K562 (cell line): ENCODE measurements around the gene ABHD5. TPM values are rescaled to one million over a fixed set of nuclear protein-coding genes. Genes with fewer than 3 reads are reported as not detected.
A peak's percentile ranks its signal among the peaks of the same experiment; 100 is the strongest.

Experiments used
- ATF7 ChIP-seq: fragments of 450-650 bp; IDR thresholded peaks from 2 replicates; pipeline ENCODE4 v1.7.1; 2014; ENCODE audit warnings: mild to moderate bottlenecking, moderate library complexity
- CBFB ChIP-seq: sonication (generic); formaldehyde crosslinking; IDR thresholded peaks from 2 replicates; pipeline ENCODE4 v1.4.0; 2020; ENCODE audit warnings: mild to moderate bottlenecking, missing genetic modification reagents
- CHAMP1 ChIP-seq: fragments of 450-650 bp; IDR thresholded peaks from 2 replicates; pipeline ENCODE4 v1.6.1; 2016; ENCODE audit warnings: mild to moderate bottlenecking
- FOXO4 ChIP-seq: fragments of 450-650 bp; formaldehyde crosslinking; IDR thresholded peaks from 2 replicates; pipeline ENCODE4 v1.4.0; 2020; ENCODE audit warnings: mild to moderate bottlenecking, moderate library complexity
- HOMEZ ChIP-seq: fragments of 250-450 bp; sonication (Bioruptor Pico); IDR thresholded peaks from 2 replicates; pipeline ENCODE4 v1.4.0; 2020; ENCODE audit warnings: mild to moderate bottlenecking, moderate library complexity
- ID3 ChIP-seq, 2 experiments: fragments of 250-450 bp in 1 of 2; fragments of 450-650 bp in 1 of 2; sonication (Bioruptor Pico) in 1 of 2; IDR thresholded peaks; 2 replicates each; pipeline versions ENCODE4 v1.6.1 to v1.8.0; 2016 to 2021; ENCODE audit warnings: mild to moderate bottlenecking in 2 of 2, moderate library complexity in 2 of 2, missing compliant biosample characterization in 1 of 2, missing genetic modification characterization in 1 of 2
- KLF6 ChIP-seq: fragments of 250-450 bp; sonication (Bioruptor Pico); IDR thresholded peaks from 2 replicates; pipeline ENCODE4 v1.4.0; 2020; ENCODE audit warnings: mild to moderate bottlenecking, moderate library complexity, borderline replicate concordance
- LCOR ChIP-seq: sonication (generic); formaldehyde crosslinking; IDR thresholded peaks from 2 replicates; pipeline ENCODE4 v1.8.0; 2022; ENCODE audit warnings: mild to moderate bottlenecking, missing genetic modification reagents
- NCOA1 ChIP-seq: fragments of 450-650 bp; IDR thresholded peaks from 2 replicates; pipeline ENCODE4 v1.6.1; 2016; ENCODE audit warnings: low read depth
- RBM39 ChIP-seq: fragments of 200-400 bp; formaldehyde crosslinking; optimal IDR thresholded peaks from 2 replicates; pipeline ENCODE3; 2018; ENCODE audit warnings: low read depth, low read length
- SAFB ChIP-seq: fragments of 200-400 bp; formaldehyde crosslinking; IDR thresholded peaks from 2 replicates; pipeline ENCODE4 v1.6.1; 2017; ENCODE audit warnings: low read depth, low read length, borderline replicate concordance
- ZBTB7A ChIP-seq: IDR thresholded peaks from 2 replicates; pipeline ENCODE4 v1.6.1; 2011; ENCODE audit warnings: low read depth, mild to moderate bottlenecking, low read length, moderate library complexity, borderline replicate concordance; ENCODE audit not compliant: control insufficient read depth
- ZFP91 ChIP-seq: sonication (generic); formaldehyde crosslinking; IDR thresholded peaks from 2 replicates; pipeline ENCODE4 v1.8.0; 2022; ENCODE audit warnings: mild to moderate bottlenecking, missing genetic modification reagents
- ZNF398 ChIP-seq: fragments of 250-450 bp; sonication (Bioruptor Pico); IDR thresholded peaks from 2 replicates; pipeline ENCODE4 v1.8.0; 2021; ENCODE audit warnings: moderate library complexity, mild to moderate bottlenecking, inconsistent platforms
- ZNF583 ChIP-seq: fragments of 250-450 bp; sonication (Bioruptor Pico); IDR thresholded peaks from 2 replicates; pipeline ENCODE4 v1.4.0; 2020
- ZNF644 ChIP-seq: fragments of 200-800 bp; sonication (Bioruptor generic); IDR thresholded peaks from 2 replicates; pipeline ENCODE4 v1.6.1; 2016; ENCODE audit warnings: low read depth, missing genetic modification characterization, missing compliant biosample characterization
- polyA plus RNA-seq, 8 experiments: library from polyadenylated mRNA; depleted of rRNA in 4 of 8; stranded (reverse) in 5 of 8; unstranded in 3 of 8; fragments of >200 nt; fragmentation: Nextera tagmentation in 2 of 8; fragmentation: Illumina TruSeq in 1 of 8; extraction: Ambion mirVana in 2 of 8; extraction: Trizol in 1 of 8; gene quantifications; 2 replicates each; pipeline versions ENCODE4 v1.2.1 to v1.2.3, GENCODE V29; 2011 to 2014; ENCODE audit warnings: inconsistent platforms in 1 of 8, missing spikeins in 1 of 8
- total RNA-seq, 7 experiments: library from RNA; depleted of rRNA in 6 of 7; stranded (reverse); fragments of >200 nt in 6 of 7; fragmentation: Illumina TruSeq in 2 of 7; extraction: Trizol in 2 of 7; gene quantifications; 2 replicates each; pipeline versions ENCODE4 v1.2.1 to v1.2.3, GENCODE V29; 2011 to 2021; ENCODE audit warnings: low replicate concordance in 1 of 7

ABHD5 gene
- total and polyA plus RNA-seq, 9 of the 15 experiments (the other 6 are each of a cell fraction or from before 2014, with no cell fraction given): 27.8 to 61.7 (median 39.9) TPM

GRCh38 chr3:43769885-43770425, 79.2 kb downstream of the ABHD5 start (continued):
- no peak for TF ChIP-seq ZNF398 (CRISPR knock-in tag)
- peak; percentile 35 for TF ChIP-seq RBM39
- no peak for TF ChIP-seq CHAMP1
- no peak for TF ChIP-seq ZNF583 (CRISPR knock-in tag)
- TF ChIP-seq KLF6 (CRISPR knock-in tag): peak; percentile 60; the same call in 1 of the 2 replicates
- TF ChIP-seq SAFB: no peak
- peak; percentile 32; the same call in 1 of the 2 replicates for TF ChIP-seq ATF7
- TF ChIP-seq FOXO4 (CRISPR knock-in tag): no peak; the same call in 1 of the 2 replicates
- TF ChIP-seq NCOA1: no peak
- peak; percentile 93 for TF ChIP-seq CBFB (CRISPR knock-in tag)
- TF ChIP-seq ID3 (CRISPR knock-in tag; IDR thresholded peaks at IDR 0.05): no peak
- TF ChIP-seq ID3 (tag; IDR thresholded peaks at IDR 0.05): peak; percentile 52
- no peak; the same call in 1 of the 2 replicates for TF ChIP-seq ZNF644
- TF ChIP-seq LCOR (CRISPR knock-in tag): no peak
- TF ChIP-seq ZFP91 (CRISPR knock-in tag): 0 out of 2 replicates have a peak, but pooled peaks have one; percentile 23
- no peak for TF ChIP-seq HOMEZ
- no peak for TF ChIP-seq ZBTB7A
